ENCODE data around the gene MGAT4A. TPM values are rescaled to one million over a fixed set of nuclear protein-coding genes. Genes with fewer than 3 reads are reported as not detected.

Gene MGAT4A
- total and polyA plus RNA-seq, 2 of the 13 experiments (the other 11 are each of a cell fraction or from before 2014, with no cell fraction given) = 47.2 to 90.9 TPM

GRCh38 chr2:98702127-98702802 is 28.7 kb downstream of the MGAT4A start (continued):
- TF ChIP-seq SPEN (CRISPR knock-in tag; IDR thresholded peaks at IDR 0.05; ENCODE audit: low read depth) (0 out of 2 replicates have a peak, but pooled peaks have one; percentile 17), ZBTB38 (CRISPR knock-in tag; IDR thresholded peaks at IDR 0.05) (peak; percentile 88), SOX5 (CRISPR knock-in tag; IDR thresholded peaks at IDR 0.05; ENCODE audit: borderline replicate concordance) (peak; percentile 68), ZNF672 (CRISPR knock-in tag; IDR thresholded peaks at IDR 0.05) (no peak), REPIN1 (CRISPR knock-in tag; IDR thresholded peaks at IDR 0.05; ENCODE audit: borderline replicate concordance, low read depth) (peak; percentile 96), ZNF232 (CRISPR knock-in tag; IDR thresholded peaks at IDR 0.05; ENCODE audit: borderline replicate concordance) (peak; percentile 93; the same call in 1 of the 2 replicates), ZMAT5 (CRISPR knock-in tag; IDR thresholded peaks at IDR 0.05; ENCODE audit: borderline replicate concordance, low read depth) (no peak), YEATS4 (CRISPR knock-in tag; IDR thresholded peaks at IDR 0.05; ENCODE audit: borderline replicate concordance) (peak; percentile 90), KLF11 (CRISPR knock-in tag; IDR thresholded peaks at IDR 0.05) (peak; percentile 70; the same call in 1 of the 2 replicates), KLF6 (CRISPR knock-in tag; IDR thresholded peaks at IDR 0.05) (peak; percentile 66; the same call in 1 of the 2 replicates), ZNF441 (CRISPR knock-in tag; IDR thresholded peaks at IDR 0.05; ENCODE audit: borderline replicate concordance) (0 out of 2 replicates have a peak, but pooled peaks have one; percentile 36), ZC3H13 (CRISPR knock-in tag; IDR thresholded peaks at IDR 0.05) (no peak; the same call in 1 of the 2 replicates), ZFP36 (IDR thresholded peaks at IDR 0.05; ENCODE audit: borderline replicate concordance, low read depth, low read length, partially characterized antibody) (no peak), RFXANK (CRISPR knock-in tag; IDR thresholded peaks at IDR 0.05) (0 out of 2 replicates have a peak, but pooled peaks have one; percentile 31), ZNF264 (CRISPR knock-in tag; IDR thresholded peaks at IDR 0.05) (peak; percentile 95), DNMT3B (CRISPR knock-in tag; conservative IDR thresholded peaks at IDR 0.05) (no peak), UBTF (CRISPR knock-in tag; IDR thresholded peaks at IDR 0.05) (peak; percentile 83), ATF2 (CRISPR knock-in tag; IDR thresholded peaks at IDR 0.05) (peak; percentile 80; the same call in 1 of the 2 replicates), ZNF564 (CRISPR knock-in tag; IDR thresholded peaks at IDR 0.05) (peak; percentile 90), ZNF784 (CRISPR knock-in tag; IDR thresholded peaks at IDR 0.05; ENCODE audit: borderline replicate concordance) (peak; percentile 68; the same call in 1 of the 2 replicates)
- TF ChIP-seq, protein P1, sequence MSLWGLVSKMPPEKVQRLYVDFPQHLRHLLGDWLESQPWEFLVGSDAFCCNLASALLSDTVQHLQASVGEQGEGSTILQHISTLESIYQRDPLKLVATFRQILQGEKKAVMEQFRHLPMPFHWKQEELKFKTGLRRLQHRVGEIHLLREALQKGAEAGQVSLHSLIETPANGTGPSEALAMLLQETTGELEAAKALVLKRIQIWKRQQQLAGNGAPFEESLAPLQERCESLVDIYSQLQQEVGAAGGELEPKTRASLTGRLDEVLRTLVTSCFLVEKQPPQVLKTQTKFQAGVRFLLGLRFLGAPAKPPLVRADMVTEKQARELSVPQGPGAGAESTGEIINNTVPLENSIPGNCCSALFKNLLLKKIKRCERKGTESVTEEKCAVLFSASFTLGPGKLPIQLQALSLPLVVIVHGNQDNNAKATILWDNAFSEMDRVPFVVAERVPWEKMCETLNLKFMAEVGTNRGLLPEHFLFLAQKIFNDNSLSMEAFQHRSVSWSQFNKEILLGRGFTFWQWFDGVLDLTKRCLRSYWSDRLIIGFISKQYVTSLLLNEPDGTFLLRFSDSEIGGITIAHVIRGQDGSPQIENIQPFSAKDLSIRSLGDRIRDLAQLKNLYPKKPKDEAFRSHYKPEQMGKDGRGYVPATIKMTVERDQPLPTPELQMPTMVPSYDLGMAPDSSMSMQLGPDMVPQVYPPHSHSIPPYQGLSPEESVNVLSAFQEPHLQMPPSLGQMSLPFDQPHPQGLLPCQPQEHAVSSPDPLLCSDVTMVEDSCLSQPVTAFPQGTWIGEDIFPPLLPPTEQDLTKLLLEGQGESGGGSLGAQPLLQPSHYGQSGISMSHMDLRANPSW (CRISPR knock-in tag; IDR thresholded peaks at IDR 0.05; ENCODE audit: borderline replicate concordance) = peak; percentile 86; the same call in 1 of the 2 replicates
